ENCODE measurements around the gene SWI5. TPM values are rescaled to one million over a fixed set of nuclear protein-coding genes. Genes with fewer than 3 reads are reported as not detected.
"Not testable (repeated sequence)": the region's sequence is repeated elsewhere in the genome, so short reads cannot be mapped to it uniquely, and the experiment has no call there.

SWI5 gene
- 17.1 and 20.7 TPM in 2 replicates for total RNA-seq
- long read RNA-seq, partial matches to known transcripts: 0 of 4 reads
- long read RNA-seq, other reads (novel, unspliced or antisense): 0 of 4 reads

DNA sequence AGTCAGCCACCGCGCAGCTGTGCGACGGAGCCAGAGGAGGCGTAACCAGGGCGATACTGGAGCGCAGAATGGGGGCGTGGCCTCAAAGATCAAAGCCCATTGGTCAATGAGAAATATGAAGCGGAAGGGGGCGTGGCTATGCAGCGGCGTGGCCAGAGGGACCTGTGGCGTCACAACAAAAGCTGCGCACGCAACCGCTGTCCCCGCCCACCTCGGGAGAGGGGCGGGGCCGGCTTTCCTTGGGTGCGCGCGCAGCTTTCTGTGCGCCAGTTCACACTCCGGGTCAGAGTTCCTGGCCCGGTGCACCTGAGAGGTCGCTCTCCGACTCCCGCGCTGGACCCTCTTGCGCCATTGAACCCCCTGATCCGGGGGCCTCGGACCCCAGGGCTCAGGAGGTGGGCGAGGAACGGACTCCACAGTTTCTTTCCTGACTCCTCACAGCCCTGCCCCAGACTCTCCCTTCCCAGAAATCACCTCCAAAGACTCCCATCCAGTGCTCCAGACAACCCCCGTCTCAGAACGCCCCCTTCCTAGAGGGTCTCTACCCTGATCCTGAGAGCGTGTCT, at the start of gene SWI5:
Gene SWI5 (plus strand): TSS at position 269 of the 566 bp plus-strand sequence.
- H3K4me3 Mint-ChIP-seq: peak within 1 kb of the TSS; percentile 99
- DNase-seq (ENCODE audit: low read depth, low spot score): peak; percentile 100
- H3K9me3 Mint-ChIP-seq: no peaks in the 10 kb centered on the region
- H3K27ac Mint-ChIP-seq (ENCODE audit: unreplicated experiment): peak within 1 kb of the TSS; percentile 94
- H3K36me3 Mint-ChIP-seq (ENCODE audit: low read depth): no peaks in the 10 kb centered on the region
- peaks cover 24% of the 10 kb centered on the region for H3K4me1 Mint-ChIP-seq
- H3K27me3 Mint-ChIP-seq (ENCODE audit: low read depth): no peaks in the 10 kb centered on the region
- TF ChIP-seq, protein P1, sequence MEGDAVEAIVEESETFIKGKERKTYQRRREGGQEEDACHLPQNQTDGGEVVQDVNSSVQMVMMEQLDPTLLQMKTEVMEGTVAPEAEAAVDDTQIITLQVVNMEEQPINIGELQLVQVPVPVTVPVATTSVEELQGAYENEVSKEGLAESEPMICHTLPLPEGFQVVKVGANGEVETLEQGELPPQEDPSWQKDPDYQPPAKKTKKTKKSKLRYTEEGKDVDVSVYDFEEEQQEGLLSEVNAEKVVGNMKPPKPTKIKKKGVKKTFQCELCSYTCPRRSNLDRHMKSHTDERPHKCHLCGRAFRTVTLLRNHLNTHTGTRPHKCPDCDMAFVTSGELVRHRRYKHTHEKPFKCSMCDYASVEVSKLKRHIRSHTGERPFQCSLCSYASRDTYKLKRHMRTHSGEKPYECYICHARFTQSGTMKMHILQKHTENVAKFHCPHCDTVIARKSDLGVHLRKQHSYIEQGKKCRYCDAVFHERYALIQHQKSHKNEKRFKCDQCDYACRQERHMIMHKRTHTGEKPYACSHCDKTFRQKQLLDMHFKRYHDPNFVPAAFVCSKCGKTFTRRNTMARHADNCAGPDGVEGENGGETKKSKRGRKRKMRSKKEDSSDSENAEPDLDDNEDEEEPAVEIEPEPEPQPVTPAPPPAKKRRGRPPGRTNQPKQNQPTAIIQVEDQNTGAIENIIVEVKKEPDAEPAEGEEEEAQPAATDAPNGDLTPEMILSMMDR (conservative IDR thresholded peaks at IDR 0.05): no peak

DNA sequence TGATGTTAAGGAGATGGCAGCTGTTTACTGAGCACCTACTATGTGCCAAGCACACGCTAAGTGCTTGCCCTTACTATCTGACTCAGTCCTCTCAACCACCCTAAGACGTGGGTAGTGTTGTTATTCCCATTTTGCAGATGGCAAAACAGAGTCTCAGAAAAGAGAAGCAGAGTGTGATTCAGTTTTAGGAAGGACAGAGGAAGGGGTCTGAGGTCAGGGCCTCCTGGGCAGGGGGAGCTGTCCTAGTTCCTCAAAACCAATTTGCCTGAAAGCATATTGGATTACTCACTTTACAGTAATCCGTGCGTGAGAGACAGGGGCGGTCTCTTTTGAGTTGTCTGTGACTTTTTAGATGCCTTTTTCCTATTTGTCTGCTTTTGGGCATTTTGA, 49.7 kb upstream of the SWI5 start:
- Mint-ChIP-seq H3K4me3 (no peak overlapping the region), H3K27ac (ENCODE audit: unreplicated experiment) (no peak overlapping the region), H3K4me1 (no peaks in the 10 kb centered on the region), H3K36me3 (ENCODE audit: low read depth) (peaks cover 3% of the 10 kb centered on the region), H3K27me3 (ENCODE audit: low read depth) (no peaks in the 10 kb centered on the region), H3K9me3 (no peaks in the 10 kb centered on the region)
- no peak for DNase-seq (ENCODE audit: low read depth, low spot score)
- TF ChIP-seq, protein P1 (conservative IDR thresholded peaks at IDR 0.05): no peak

DNA sequence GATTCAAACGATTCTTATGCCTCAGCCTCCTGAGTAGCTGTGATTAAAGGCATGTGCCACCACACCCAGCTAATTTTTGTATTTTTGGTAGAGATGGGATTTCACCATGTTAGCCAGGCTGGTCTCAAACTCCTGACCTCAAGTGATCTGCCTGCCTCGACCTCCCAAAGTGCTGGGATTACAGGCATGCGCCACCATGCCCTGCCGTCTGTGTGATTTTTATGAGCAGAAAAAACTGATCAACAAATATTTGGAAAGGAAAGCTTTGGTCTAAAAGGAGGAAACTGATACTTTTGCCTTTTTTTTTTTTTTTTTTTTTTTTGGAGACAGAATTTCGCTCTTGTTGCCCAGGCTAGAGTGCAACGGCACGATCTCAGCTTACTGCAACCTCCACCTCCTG, 45.2 kb upstream of the SWI5 start:
- DNase-seq (ENCODE audit: low read depth, low spot score); H3K4me3 Mint-ChIP-seq; H3K36me3 Mint-ChIP-seq (ENCODE audit: low read depth); H3K4me1 Mint-ChIP-seq; H3K27ac Mint-ChIP-seq (ENCODE audit: unreplicated experiment); H3K27me3 Mint-ChIP-seq (ENCODE audit: low read depth); H3K9me3 Mint-ChIP-seq: not testable (repeated sequence)

DNA sequence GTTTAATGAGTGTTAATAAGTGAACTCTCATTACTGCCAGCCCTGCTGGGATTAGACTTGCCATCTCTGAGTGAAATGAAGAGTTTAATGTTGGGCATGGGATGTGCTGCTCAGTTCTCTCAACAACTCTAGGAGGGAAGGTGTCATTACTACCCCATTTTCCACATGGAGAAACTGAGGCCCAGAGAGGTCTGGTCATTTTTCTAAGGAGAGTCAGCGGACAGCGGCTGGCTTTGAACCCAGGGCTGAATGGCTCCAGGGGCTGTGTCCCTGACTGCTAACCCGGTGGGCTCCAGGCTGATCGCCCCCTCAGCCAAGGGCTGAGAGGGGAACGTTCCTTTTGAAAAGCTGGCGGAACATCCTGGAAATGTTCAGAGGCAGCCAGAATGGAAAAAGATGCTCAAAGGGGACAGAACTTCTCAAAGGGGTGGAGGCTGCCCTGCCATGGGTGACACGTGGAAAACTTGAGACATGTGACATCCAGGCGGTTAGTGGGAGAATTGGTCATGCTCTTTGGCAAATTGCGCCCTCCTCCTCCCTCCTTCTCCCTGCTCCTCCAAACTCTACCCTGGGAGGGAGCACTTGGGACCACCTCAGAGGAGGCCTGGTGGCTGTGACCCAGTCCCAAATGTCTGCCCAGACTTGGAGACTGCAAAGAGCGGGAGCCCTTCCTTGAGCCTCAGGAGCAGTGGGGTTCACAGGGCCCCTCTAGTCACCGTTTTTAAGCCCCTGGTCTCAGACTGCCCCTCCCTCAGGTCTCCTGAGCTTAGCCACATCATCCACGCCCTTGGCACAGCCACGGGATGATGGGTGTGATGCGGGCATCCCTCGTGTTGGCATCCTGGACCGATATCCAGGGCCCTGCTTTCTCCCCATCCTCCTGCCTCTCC, 44.2 kb upstream of the SWI5 start:
- H3K27me3 Mint-ChIP-seq (ENCODE audit: low read depth): no peaks in the 10 kb centered on the region
- no peak overlapping the region for H3K27ac Mint-ChIP-seq (ENCODE audit: unreplicated experiment)
- H3K9me3 Mint-ChIP-seq: no peaks in the 10 kb centered on the region

DNA sequence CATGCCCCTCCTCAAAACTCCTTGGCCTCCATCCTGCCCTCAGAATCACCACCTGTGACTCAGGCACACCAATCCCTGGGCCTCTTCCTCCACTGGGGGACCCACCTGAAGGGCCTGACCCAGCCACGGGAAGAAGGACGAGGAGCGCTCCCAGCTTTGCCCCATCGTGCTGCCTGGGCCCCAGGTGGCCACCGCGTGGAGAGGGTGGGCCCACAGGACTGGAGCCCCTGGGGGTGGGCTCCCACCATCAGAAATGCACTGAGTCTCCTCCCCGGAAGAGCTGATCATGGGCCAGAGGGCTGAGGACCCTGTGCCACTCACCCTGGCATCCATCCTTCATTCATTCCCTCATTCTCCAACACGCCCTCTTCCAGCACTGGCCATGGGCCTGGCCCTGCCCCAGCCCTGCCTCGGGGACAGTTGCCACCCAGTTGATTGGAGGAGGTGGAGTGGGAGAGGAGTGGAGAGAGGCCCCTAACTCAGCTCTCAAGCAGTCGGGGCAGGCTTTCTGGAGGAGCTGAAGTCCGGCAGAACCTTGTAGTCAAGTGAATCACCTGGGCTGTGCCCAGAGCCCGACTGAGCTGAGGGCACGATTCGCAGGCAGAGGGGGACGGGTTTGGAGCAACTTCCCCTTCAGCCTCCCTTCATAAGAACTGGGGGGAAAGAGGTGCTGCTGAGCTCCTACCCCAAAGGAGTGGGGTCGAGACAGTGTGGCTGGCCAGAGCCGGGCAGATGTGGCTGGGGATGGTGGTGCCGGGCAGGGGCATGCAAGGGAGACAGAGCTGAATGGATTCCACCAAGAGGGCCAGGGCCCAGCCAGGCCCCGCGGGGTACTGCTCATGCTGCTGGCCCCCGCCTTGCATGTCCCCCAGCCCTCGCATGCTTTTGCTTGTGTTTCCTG, 43.3 kb upstream of the SWI5 start:
- Mint-ChIP-seq H3K27me3 (ENCODE audit: low read depth) (no peaks in the 10 kb centered on the region), H3K36me3 (ENCODE audit: low read depth) (peaks cover 4% of the 10 kb centered on the region), H3K27ac (ENCODE audit: unreplicated experiment) (no peak overlapping the region), H3K4me1 (peaks cover 4% of the 10 kb centered on the region), H3K4me3 (no peak overlapping the region), H3K9me3 (no peaks in the 10 kb centered on the region)
- TF ChIP-seq, protein P1 (conservative IDR thresholded peaks at IDR 0.05): no peak
- DNase-seq (ENCODE audit: low read depth, low spot score): no peak

More for the DNA sequence above, 44.2 kb upstream of the SWI5 start:
- Mint-ChIP-seq H3K36me3 (ENCODE audit: low read depth) (peaks cover 4% of the 10 kb centered on the region), H3K4me3 (no peak overlapping the region), H3K4me1 (peaks cover 4% of the 10 kb centered on the region)
- DNase-seq (ENCODE audit: low read depth, low spot score): no peak
- TF ChIP-seq, protein P1 (conservative IDR thresholded peaks at IDR 0.05): no peak

Data from neural crest cell (in vitro differentiated cells).